GM18870 (cell line): Measurements from ENCODE around the gene GCSAM.

ENCODE experiments used
- ATAC-seq: cut with Tn5 transposase; IDR thresholded peaks from one replicate; pipeline ENCODE4 v1.9.1; 2021; ENCODE audit warnings: moderate library complexity; ENCODE audit not compliant: unreplicated experiment

The GCSAM gene

GRCh38 chr3:112129925-112130637, 3.0 kb downstream of the GCSAM start:
- no peak for ATAC-seq

DNA sequence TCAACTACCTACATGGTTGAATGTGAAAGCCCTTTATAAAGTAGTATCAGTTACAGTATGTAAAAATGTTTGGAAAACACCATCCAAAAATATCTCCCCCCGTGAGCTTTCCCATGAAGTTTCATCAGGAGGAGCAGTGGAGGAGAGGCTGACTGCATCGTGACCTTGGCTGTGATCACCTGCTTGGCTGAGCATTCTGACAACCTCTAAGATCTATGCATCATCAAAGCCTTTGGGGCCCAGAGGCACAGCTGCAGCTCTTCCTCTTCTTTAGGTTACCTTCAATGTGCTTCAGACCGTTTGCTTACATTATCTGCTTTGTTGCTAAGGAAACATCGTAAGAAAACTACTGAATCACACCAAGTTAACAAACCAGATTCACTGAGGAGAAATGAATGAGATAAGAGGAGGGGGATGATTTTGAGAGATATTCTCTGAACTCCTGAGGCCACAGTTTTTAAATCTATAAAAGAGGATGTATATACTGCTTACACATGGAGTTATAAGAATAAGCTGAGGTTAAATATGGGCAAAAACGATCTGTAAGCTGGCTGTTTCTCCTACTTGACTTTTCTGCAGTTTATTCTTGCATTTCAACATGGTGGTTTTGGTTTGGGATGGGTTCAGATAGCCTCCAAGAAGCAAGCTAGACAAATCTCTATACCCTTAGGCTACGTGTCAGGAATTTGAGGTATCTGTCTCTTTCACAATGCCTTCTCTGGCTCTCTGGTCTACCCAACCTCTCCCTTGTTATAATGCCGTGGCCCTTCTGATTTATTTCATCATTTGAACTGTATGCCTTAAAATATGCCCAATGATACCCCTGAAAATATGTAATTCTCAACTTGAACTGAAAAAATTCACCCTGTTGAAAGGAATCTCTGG, 4.0 kb downstream of the GCSAM start:
- ATAC-seq, result peak; percentile 32

GRCh38 chr3:112127522-112128494, 5.2 kb downstream of the GCSAM start:
- no peak for ATAC-seq

DNA sequence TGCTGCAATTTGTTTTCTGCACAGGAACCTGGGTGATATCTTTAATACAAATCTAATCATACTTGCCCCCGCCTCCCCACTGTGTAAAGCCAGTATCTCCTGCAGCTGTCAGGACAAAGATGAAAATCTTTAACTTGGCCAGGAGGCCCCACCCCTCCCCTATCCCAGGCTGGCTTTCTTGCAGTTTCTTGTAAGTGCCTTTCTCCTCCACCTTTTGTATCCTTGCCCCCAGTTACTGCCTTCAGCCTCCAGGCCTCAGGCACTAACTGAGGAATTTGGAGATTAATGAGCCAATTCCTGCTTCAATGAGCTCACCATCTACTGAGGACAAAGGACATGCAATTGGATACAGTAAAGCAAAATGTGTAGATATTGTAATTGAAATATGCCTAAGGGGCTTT, 6.5 kb downstream of the GCSAM start:
- no peak for ATAC-seq

DNA sequence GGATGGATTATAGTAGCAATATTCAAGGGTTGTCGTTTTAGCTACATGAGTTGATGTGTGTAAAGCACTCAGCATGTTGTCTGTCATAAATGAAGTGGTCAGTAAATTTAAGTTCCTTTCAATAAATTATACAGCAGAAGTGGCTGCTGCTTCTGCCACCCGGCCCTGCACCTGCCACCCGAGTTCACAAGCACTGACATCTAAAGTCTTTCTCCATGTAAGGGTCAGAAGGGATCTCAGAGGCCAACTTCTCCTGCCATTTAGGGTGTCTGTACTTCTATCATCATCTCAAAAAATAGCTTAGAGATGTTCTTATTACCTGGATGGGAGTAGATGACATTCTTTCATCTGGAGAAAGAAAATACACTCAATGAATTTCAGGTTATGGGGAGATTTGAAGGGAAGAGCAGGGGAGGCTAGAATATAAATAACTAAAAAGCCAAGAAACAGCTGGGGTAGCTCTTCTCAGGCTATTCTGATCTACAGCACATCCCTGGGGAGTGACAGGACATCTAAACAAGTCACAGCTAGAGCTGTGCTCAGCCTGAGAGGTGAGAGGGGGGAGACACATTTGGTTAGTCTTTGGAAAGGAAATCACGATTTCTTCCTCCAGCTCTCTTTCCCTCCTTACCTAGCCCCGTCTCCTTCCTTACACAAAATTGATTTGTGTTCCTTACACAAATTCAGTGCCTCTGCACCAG, 8.0 kb downstream of the GCSAM start:
- no peak for ATAC-seq

DNA sequence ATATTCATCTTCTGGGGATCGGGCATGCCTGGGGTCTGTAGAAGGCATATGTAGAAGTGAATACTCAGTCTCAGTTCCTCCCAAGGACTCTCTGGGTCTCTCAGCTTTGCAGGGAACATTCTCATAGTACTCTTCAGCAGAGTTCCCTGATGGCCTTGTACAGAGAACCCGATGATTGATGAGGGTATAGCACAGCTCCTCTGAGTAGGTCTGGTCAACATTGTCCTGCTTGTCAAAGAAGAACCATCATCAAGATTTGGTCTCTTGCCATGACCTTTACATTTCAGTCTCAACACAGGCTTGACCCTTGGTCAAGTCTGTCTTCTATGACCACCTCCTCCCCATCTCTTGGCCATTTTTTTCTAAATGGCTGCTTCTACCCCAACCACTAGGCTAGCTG, 9.5 kb downstream of the GCSAM start:
- no peak for ATAC-seq

- no peak for ATAC-seq
These were observed 10.2 kb downstream of the GCSAM start for GRCh38 chr3:112122870-112123269.

DNA sequence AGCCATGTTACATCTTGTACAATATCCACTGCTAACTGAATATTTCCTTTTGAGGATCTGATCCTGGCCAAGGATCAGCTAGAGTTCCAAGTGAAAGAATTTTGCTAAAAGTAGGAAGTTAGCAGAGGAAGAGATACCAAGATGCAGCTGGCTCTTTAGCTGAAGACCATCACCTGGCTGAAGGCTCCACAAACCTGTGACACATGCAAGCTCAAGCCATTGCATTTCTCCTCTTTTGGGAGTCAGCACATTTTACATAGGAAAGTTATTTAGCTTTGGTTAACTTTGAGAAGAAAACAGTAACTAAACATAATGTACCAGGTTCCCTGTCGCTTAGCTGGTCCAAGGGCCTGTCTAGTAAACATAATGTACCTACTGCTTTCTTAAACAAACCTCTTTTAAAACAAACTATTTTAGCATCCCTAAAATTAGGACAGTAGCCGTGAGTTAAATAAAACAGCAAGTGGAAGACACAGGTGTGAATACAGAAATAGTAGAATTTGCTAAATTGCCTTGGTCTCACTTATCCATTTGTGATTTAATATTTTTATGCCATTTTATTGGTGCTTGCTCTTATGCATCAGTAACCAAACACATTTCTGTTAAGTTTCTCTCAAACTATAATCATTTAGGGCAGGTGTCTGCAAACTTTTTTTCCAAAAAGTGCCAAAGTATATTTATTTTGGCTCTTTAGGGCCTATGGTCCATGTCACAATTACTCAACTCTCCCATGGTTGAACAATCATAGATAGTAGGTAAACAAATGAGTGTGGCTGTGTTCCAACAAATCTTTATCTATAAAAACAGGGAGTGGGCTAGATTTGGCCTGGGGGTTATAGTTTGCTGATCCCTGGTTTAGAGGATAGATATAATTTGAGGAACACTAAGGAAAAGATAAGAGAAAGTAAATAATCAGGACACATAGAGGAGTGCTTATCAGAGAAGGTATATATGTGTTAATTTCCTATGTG, 11.2 kb downstream of the GCSAM start:
- no peak for ATAC-seq

- no peak for ATAC-seq
These were observed 12.8 kb downstream of the GCSAM start for GRCh38 chr3:112119962-112120836.

- no peak for ATAC-seq
These were observed 15.0 kb downstream of the GCSAM start for GRCh38 chr3:112117841-112118571.

DNA sequence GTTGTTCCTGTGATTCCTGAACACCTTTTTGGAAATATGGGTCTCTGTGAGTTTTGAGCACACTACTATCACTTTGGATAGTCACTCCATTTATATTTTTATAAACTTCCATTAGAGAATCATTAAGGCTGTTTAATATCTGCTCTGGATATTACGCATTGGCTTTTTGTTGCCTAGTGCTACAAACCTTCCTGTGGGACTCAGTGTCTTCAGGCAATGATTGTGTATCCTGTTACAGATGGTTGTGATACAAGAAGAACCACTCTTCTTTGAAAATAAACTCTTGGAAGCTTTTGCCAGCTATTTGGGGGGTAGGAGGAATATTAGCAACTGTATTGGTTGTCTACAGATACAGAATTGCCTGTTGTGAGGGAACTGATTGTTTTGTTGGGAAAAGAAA, 15.6 kb downstream of the GCSAM start:
- no peak for ATAC-seq

GRCh38 chr3:112116748-112117186, 16.3 kb downstream of the GCSAM start:
- no peak for ATAC-seq

GRCh38 chr3:112115806-112116383, 17.2 kb downstream of the GCSAM start:
- ATAC-seq, result no peak

DNA sequence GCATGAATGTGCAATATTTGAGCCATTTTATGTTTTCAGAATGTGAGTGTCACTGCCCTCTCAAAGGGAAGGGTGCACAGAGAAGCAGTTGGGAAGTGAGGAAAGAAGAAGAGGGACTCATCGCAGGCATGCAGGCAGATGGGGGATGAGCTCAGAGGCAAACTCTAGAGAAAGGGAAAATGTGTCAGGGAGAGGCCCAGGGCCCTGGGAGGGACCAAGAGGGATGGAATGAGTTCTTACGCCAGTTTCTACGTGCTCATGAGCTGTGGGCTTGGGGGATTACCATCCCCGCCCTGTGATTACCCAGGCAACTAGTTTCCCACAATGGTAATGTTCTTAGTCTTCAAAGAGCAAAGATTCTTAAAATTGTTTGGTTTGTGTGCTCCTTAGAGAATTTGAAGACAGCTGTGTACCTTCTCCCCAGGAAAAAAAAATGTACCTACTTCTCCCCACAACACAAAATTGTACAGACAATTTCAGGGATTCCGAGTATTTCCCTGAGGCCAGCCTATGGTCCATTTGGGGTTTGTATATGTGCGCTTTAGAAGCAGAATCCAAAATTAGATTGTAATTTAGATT, 17.8 kb downstream of the GCSAM start:
- peak; percentile 41 for ATAC-seq

DNA sequence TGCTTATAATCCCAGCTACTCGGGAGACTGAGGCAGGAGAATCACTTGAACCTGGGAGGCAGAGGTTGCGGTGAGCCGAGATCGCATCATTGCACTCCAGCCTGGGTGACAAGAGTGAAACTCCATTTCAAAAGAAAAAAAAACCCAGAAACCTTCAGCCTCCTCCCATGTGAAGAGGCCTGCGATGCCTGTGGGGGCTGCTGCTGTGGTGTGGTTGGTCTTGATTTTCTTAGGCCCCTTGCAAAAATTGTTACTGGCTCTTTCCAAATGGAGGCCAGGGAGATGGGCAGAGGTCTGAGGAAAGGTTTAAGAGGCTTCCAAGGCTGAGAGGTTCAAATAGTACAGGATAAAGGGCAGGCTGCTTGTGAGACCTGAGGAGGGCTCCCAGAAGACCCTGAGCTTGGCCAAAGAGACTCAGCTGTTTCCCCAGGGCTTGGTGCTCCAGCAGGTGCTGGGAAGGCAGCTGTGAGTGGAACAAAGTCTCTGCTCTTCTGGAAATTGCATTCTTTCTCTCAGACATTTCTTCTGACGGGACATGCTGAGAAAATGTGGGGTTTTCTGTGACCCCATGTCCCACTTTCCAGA, 18.4 kb downstream of the GCSAM start:
- ATAC-seq, result no peak

- peak; percentile 40 for ATAC-seq
These were observed 21.2 kb downstream of the GCSAM start for GRCh38 chr3:112111785-112112402.
